ENCODE measurements around the gene ARHGAP15. TPM values are rescaled to one million over a fixed set of nuclear protein-coding genes. Genes with fewer than 3 reads are reported as not detected.

Gene ARHGAP15
- total RNA-seq, 1 experiment from 2014 or later: not detected

- DNase-seq (ENCODE audit: low read depth): no peak
Observed at GRCh38 chr2:143336719-143337210, 207.5 kb downstream of the ARHGAP15 start.

GRCh38 chr2:143341478-143341877, 212.3 kb downstream of the ARHGAP15 start:
- no peak for DNase-seq (ENCODE audit: low read depth)

- DNase-seq (ENCODE audit: low read depth): no peak
Observed at GRCh38 chr2:143344780-143345179, 215.6 kb downstream of the ARHGAP15 start.

GRCh38 chr2:143345887-143346787, 216.9 kb downstream of the ARHGAP15 start:
- peak; percentile 3 for DNase-seq (ENCODE audit: low read depth)

- DNase-seq (ENCODE audit: low read depth): no peak
Observed at GRCh38 chr2:143347271-143347695, 218.1 kb downstream of the ARHGAP15 start.

GRCh38 chr2:143347901-143348414, 218.7 kb downstream of the ARHGAP15 start:
- no peak for DNase-seq (ENCODE audit: low read depth)

GRCh38 chr2:143354050-143354750, 225.0 kb downstream of the ARHGAP15 start:
- DNase-seq (ENCODE audit: low read depth): no peak

GRCh38 chr2:143355870-143356269, 226.7 kb downstream of the ARHGAP15 start:
- no peak for DNase-seq (ENCODE audit: low read depth)

GRCh38 chr2:143356336-143356735, 227.1 kb downstream of the ARHGAP15 start:
- DNase-seq (ENCODE audit: low read depth): no peak

- no peak for DNase-seq (ENCODE audit: low read depth)
Observed at GRCh38 chr2:143356736-143357446, 227.7 kb downstream of the ARHGAP15 start.

GRCh38 chr2:143357966-143358365, 228.7 kb downstream of the ARHGAP15 start:
- no peak for DNase-seq (ENCODE audit: low read depth)

- DNase-seq (ENCODE audit: low read depth): no peak
Observed at GRCh38 chr2:143361346-143361745, 232.1 kb downstream of the ARHGAP15 start.

- no peak for DNase-seq (ENCODE audit: low read depth)
Observed at GRCh38 chr2:143371616-143372015, 242.4 kb downstream of the ARHGAP15 start.

GRCh38 chr2:143375384-143375880, 246.2 kb downstream of the ARHGAP15 start:
- no peak for DNase-seq (ENCODE audit: low read depth)

GRCh38 chr2:143378996-143379395, 249.8 kb downstream of the ARHGAP15 start:
- no peak for DNase-seq (ENCODE audit: low read depth)

GRCh38 chr2:143379955-143380354, 250.7 kb downstream of the ARHGAP15 start:
- DNase-seq (ENCODE audit: low read depth): no peak

GRCh38 chr2:143382573-143382972, 253.4 kb downstream of the ARHGAP15 start:
- DNase-seq (ENCODE audit: low read depth): no peak

- DNase-seq (ENCODE audit: low read depth): no peak
Observed at GRCh38 chr2:143383016-143383415, 253.8 kb downstream of the ARHGAP15 start.

- no peak for DNase-seq (ENCODE audit: low read depth)
Observed at GRCh38 chr2:143384111-143384510, 254.9 kb downstream of the ARHGAP15 start.

- no peak for DNase-seq (ENCODE audit: low read depth)
Observed at GRCh38 chr2:143390171-143390570, 261.0 kb downstream of the ARHGAP15 start.

GRCh38 chr2:143392358-143392757, 263.1 kb downstream of the ARHGAP15 start:
- DNase-seq (ENCODE audit: low read depth): no peak
